ENCODE measurements around the gene KNSTRN. TPM values are rescaled to one million over a fixed set of nuclear protein-coding genes. Genes with fewer than 3 reads are reported as not detected.

Gene KNSTRN
- total RNA-seq, 5 donors from 2014 or later (not counting 1 experiment from before 2014, with no cell fraction given), result 3.8 to 8.0 (median 6.2) TPM

Other genes starting within 250 kb of the KNSTRN start
- gene BUB1B, start 221.7 kb upstream of the KNSTRN start, total RNA-seq, result 1 to 10 TPM in 4 of 5 donors, under 1 TPM in 1; 0.79 to 2.2 (median 1.9) TPM
- gene PAK6, start 143.7 kb upstream of the KNSTRN start, total RNA-seq, result 1 to 10 TPM in 2 of 5 donors, under 1 TPM in 1, not detected in 2; 0.28 to 2.1 (median 1.4) TPM
- under 1 TPM in 2 of 5 donors, not detected in 3; 0.23 to 0.38 TPM for gene ANKRD63, start 99.7 kb upstream of the KNSTRN start, total RNA-seq
- gene PLCB2, start 74.8 kb upstream of the KNSTRN start, total RNA-seq, result 100 to 1,000 TPM; 242 to 293 (median 245) TPM
- gene INAFM2, start 59.0 kb upstream of the KNSTRN start, total RNA-seq, result 10 to 100 TPM in 1 of 5 donors, 1 to 10 TPM in 4; 5.5 to 10.9 (median 6.4) TPM
- gene CCDC9B, start 41.8 kb upstream of the KNSTRN start, total RNA-seq, result 1 to 10 TPM in 4 of 5 donors, under 1 TPM in 1; 0.80 to 2.2 (median 1.7) TPM
- gene PHGR1, start 31.7 kb upstream of the KNSTRN start, total RNA-seq, result under 1 TPM in 1 of 5 donors, not detected in 4; 0.70 TPM
- 1 to 10 TPM in 1 of 5 donors, under 1 TPM in 4; 0.03 to 1.4 (median 0.18) TPM for gene DISP2, start 24.5 kb upstream of the KNSTRN start, total RNA-seq
- 10 to 100 TPM; 52.3 to 89.8 (median 81.4) TPM for gene IVD, start 23.1 kb downstream of the KNSTRN start, total RNA-seq
- 10 to 100 TPM; 31.1 to 50.9 (median 48.1) TPM for gene BAHD1, start 58.2 kb downstream of the KNSTRN start, total RNA-seq
- gene CHST14, start 88.3 kb downstream of the KNSTRN start, total RNA-seq, result 10 to 100 TPM in 2 of 5 donors, 1 to 10 TPM in 3; 5.8 to 13.3 (median 9.9) TPM
- gene CCDC32, start 182.3 kb downstream of the KNSTRN start, total RNA-seq, result 10 to 100 TPM; 19.9 to 31.5 (median 27.2) TPM
- 10 to 100 TPM; 17.4 to 24.7 (median 18.9) TPM for gene RPUSD2, start 186.6 kb downstream of the KNSTRN start, total RNA-seq
- 1 to 10 TPM in 4 of 5 donors, under 1 TPM in 1; 0.55 to 3.8 (median 1.7) TPM for gene KNL1, start 211.5 kb downstream of the KNSTRN start, total RNA-seq